Measurements from ENCODE around the gene NCEH1. TPM values are rescaled to one million over a fixed set of nuclear protein-coding genes. Genes with fewer than 3 reads are reported as not detected.
"Not testable (repeated sequence)": the region's sequence is repeated elsewhere in the genome, so short reads cannot be mapped to it uniquely, and the experiment has no call there.

Gene NCEH1
- 10 to 100 TPM in 1 of 2 donors, 1 to 10 TPM in 1; 8.1 to 52.1 TPM for total RNA-seq
- polyA plus RNA-seq, result 10 to 100 TPM in 1 of 2 donors, 1 to 10 TPM in 1; 6.3 to 13.1 TPM
- long read RNA-seq, donor 1, partial matches to known transcripts, result 6 of 6 reads
- long read RNA-seq, donor 1, other reads (novel, unspliced or antisense), result 0 of 6 reads
- long read RNA-seq, donor 2, result 0 reads
- long read RNA-seq, donor 3, result 0 reads
- long read RNA-seq, donor 4, result 0 reads
- long read RNA-seq, donor 5, result 0 reads

GRCh38 chr3:172710664-172711453 is at the start of gene NCEH1:
NCEH1 (minus strand) TSS chr3:172711067; CDS start chr3:172710984, 83 bp downstream.
- Histone ChIP-seq H3K27me3 (ENCODE audit: control insufficient read depth in 3 of 3, insufficient read depth in 3 of 3, low read length in 2 of 3) (peaks cover 0 to 3% (median 0%) of the 10 kb centered on the region in 3 donors), H3K27ac (ENCODE audit: low read depth in 1 of 2, low read length in 1 of 2) (peak within 1 kb of the TSS; percentile 90 to 98), H3K9me3 (ENCODE audit: control insufficient read depth in 4 of 4, insufficient read depth in 3 of 4, low read length in 3 of 4) (no peaks in the 10 kb centered on the region), H3K4me3 (peak within 1 kb of the TSS; percentile 75), H3K36me3 (ENCODE audit: control insufficient read depth in 4 of 4, insufficient read depth in 4 of 4, low read length in 4 of 4) (no peaks in the 10 kb centered on the region), H3K4me1 (ENCODE audit: control insufficient read depth in 5 of 5, insufficient read depth in 5 of 5, low read length in 5 of 5) (peaks cover 0 to 13% (median 4%) of the 10 kb centered on the region in 5 donors), H3K9ac (ENCODE audit: insufficient read depth in 1 of 2, low read length in 2 of 2) (peak within 1 kb of the TSS; percentile 63)
- peak; percentile 65 for TF ChIP-seq CTCF (IDR thresholded peaks at IDR 0.05; ENCODE audit: control extremely low read depth, extremely low read depth)
- ATAC-seq (ENCODE audit: insufficient read depth, low FRiP score) (peak; percentile 98), DNase-seq (peak; percentile 87 to 91 (median 88))
- 0% methylated on average over 41 of the region's 41 CpGs for WGBS, 2 donors

- not testable (repeated sequence) for ATAC-seq (ENCODE audit: insufficient read depth, low FRiP score); H3K4me3 ChIP-seq; DNase-seq; H3K9me3 ChIP-seq (ENCODE audit: control insufficient read depth in 4 of 4, insufficient read depth in 3 of 4, low read length in 3 of 4); H3K4me1 ChIP-seq (ENCODE audit: control insufficient read depth in 5 of 5, insufficient read depth in 5 of 5, low read length in 5 of 5); H3K9ac ChIP-seq (ENCODE audit: insufficient read depth in 1 of 2, low read length in 2 of 2); H3K27me3 ChIP-seq (ENCODE audit: control insufficient read depth in 3 of 3, insufficient read depth in 3 of 3, low read length in 2 of 3); H3K27ac ChIP-seq (ENCODE audit: low read depth in 1 of 2, low read length in 1 of 2)
- peaks cover 0 to 10% (median 4%) of the 10 kb centered on the region in 4 donors for H3K36me3 ChIP-seq (ENCODE audit: control insufficient read depth in 4 of 4, insufficient read depth in 4 of 4, low read length in 4 of 4)
- WGBS, 2 donors, result 88 to 99% methylated on average over 6 of the region's 6 CpGs
Observed at GRCh38 chr3:172760416-172760815, 49.5 kb upstream of the NCEH1 start.

GRCh38 chr3:172753125-172753524 is 42.3 kb upstream of the NCEH1 start:
- Histone ChIP-seq H3K4me3 (no peak overlapping the region), H3K4me1 (ENCODE audit: control insufficient read depth in 5 of 5, insufficient read depth in 5 of 5, low read length in 5 of 5) (peaks cover 0 to 13% (median 5%) of the 10 kb centered on the region in 5 donors), H3K9ac (ENCODE audit: insufficient read depth in 1 of 2, low read length in 2 of 2) (no peak overlapping the region), H3K36me3 (ENCODE audit: control insufficient read depth in 4 of 4, insufficient read depth in 4 of 4, low read length in 4 of 4) (peaks cover 0 to 3% (median 0%) of the 10 kb centered on the region in 4 donors), H3K27me3 (ENCODE audit: control insufficient read depth in 3 of 3, insufficient read depth in 3 of 3, low read length in 2 of 3) (no peaks in the 10 kb centered on the region), H3K9me3 (ENCODE audit: control insufficient read depth in 4 of 4, insufficient read depth in 3 of 4, low read length in 3 of 4) (no peaks in the 10 kb centered on the region), H3K27ac (ENCODE audit: low read depth in 1 of 2, low read length in 1 of 2) (peak overlapping the region in 1 of 2 donors; percentile 22)
- TF ChIP-seq CTCF (IDR thresholded peaks at IDR 0.05; ENCODE audit: control extremely low read depth, extremely low read depth), result no peak
- ATAC-seq (ENCODE audit: insufficient read depth, low FRiP score), result no peak
- DNase-seq, result no peak
- 98 to 100% methylated on average over 1 of the region's 1 CpG for WGBS, 2 donors

- Histone ChIP-seq H3K9me3 (ENCODE audit: control insufficient read depth in 4 of 4, insufficient read depth in 3 of 4, low read length in 3 of 4) (no peaks in the 10 kb centered on the region), H3K4me3 (no peak overlapping the region), H3K27ac (ENCODE audit: low read depth in 1 of 2, low read length in 1 of 2) (no peak overlapping the region), H3K27me3 (ENCODE audit: control insufficient read depth in 3 of 3, insufficient read depth in 3 of 3, low read length in 2 of 3) (no peaks in the 10 kb centered on the region), H3K36me3 (ENCODE audit: control insufficient read depth in 4 of 4, insufficient read depth in 4 of 4, low read length in 4 of 4) (peaks cover 0 to 3% (median 0%) of the 10 kb centered on the region in 4 donors), H3K4me1 (ENCODE audit: control insufficient read depth in 5 of 5, insufficient read depth in 5 of 5, low read length in 5 of 5) (peaks cover 0 to 13% (median 5%) of the 10 kb centered on the region in 5 donors), H3K9ac (ENCODE audit: insufficient read depth in 1 of 2, low read length in 2 of 2) (no peak overlapping the region)
- 51 to 86% methylated on average over 1 of the region's 1 CpG for WGBS, 2 donors
- DNase-seq (no peak), ATAC-seq (ENCODE audit: insufficient read depth, low FRiP score) (no peak)
- no peak for TF ChIP-seq CTCF (IDR thresholded peaks at IDR 0.05; ENCODE audit: control extremely low read depth, extremely low read depth)
Observed at GRCh38 chr3:172752651-172753050, 41.8 kb upstream of the NCEH1 start.

Measured in lung (tissue), 16 donors.